Colonic mucosa (tissue), 4 donors: ENCODE measurements around the gene TOR4A. TPM values are rescaled to one million over a fixed set of nuclear protein-coding genes. Genes with fewer than 3 reads are reported as not detected.

Experiments
- DNase-seq: peaks from one replicate; pipeline ENCODE4 v3.0.0-alpha.2; 2020
- H3K27ac ChIP-seq: fragments of 200-600 bp; one replicate; pipeline ENCODE4 v1.8.0; 2021
- H3K27me3 ChIP-seq: fragments of 200-600 bp; one replicate; pipeline ENCODE4 v1.8.0; 2021
- H3K36me3 ChIP-seq: fragments of 200-600 bp; one replicate; pipeline ENCODE4 v1.8.0; 2021
- H3K4me1 ChIP-seq: fragments of 200-600 bp; one replicate; pipeline ENCODE4 v1.8.0; 2021; ENCODE audit warnings: mild to moderate bottlenecking
- H3K4me3 ChIP-seq: fragments of 200-600 bp; one replicate; pipeline ENCODE4 v1.8.0; 2021
- H3K9ac ChIP-seq, 2 donors: one replicate each; pipeline ENCODE4 v1.7.0; 2013; ENCODE audit warnings: control low read depth in 2 of 2, low read depth in 2 of 2, low read length in 2 of 2
- H3K9me3 ChIP-seq: fragments of 200-600 bp; one replicate; pipeline ENCODE4 v1.8.0; 2021
- CTCF ChIP-seq: fragments of 200-600 bp; IDR thresholded peaks from one replicate; pipeline ENCODE4 v1.8.0; 2022; ENCODE audit warnings: antibody characterized with exemption, mild to moderate bottlenecking
- intact Hi-C: fragments of 100-400 bp; cut with DNase I; formaldehyde crosslinking; loops from one replicate; pipeline ENCODE4 v1.14.1; 2022
- total RNA-seq, 2 donors: library from RNA; stranded (reverse); fragmentation: NEBNext Ultra II Directional in 1 of 2; extraction: Animal tissue kit (Norgen Biotek cat#: 25700) in 1 of 2; gene quantifications; one replicate each; pipeline ENCODE4 v1.2.1, GENCODE V29; 2021
- donor health status: healthy.
- donor health status: DM: no; HTN: no; CAD: no.
- donor health status: DM: no; HTN: no; CAD: no.

Gene TOR4A
- total RNA-seq, 2 donors from 2014 or later = 57.1 to 63.9 TPM

GRCh38 chr9:137319011-137319738 is 41.6 kb downstream of the TOR4A start:
- Histone ChIP-seq H3K4me3 (no peak overlapping the region), H3K27ac (no peak overlapping the region), H3K36me3 (no peaks in the 10 kb centered on the region), H3K9me3 (no peaks in the 10 kb centered on the region), H3K4me1 (peaks cover 5% of the 10 kb centered on the region), H3K9ac (no peak overlapping the region), H3K27me3 (peaks cover 6% of the 10 kb centered on the region)
- intact Hi-C loops = no loop called here
- TF ChIP-seq CTCF = no peak
- DNase-seq = no peak

- intact Hi-C loops = no loop called here
- Histone ChIP-seq H3K4me3 (no peak overlapping the region), H3K4me1 (peaks cover 5% of the 10 kb centered on the region), H3K36me3 (no peaks in the 10 kb centered on the region), H3K27ac (no peak overlapping the region), H3K27me3 (peaks cover 6% of the 10 kb centered on the region), H3K9me3 (no peaks in the 10 kb centered on the region), H3K9ac (no peak overlapping the region)
- no peak for TF ChIP-seq CTCF
- no peak for DNase-seq
These were observed 42.4 kb downstream of the TOR4A start for GRCh38 chr9:137319739-137320551.

GRCh38 chr9:137320555-137321384 is 43.2 kb downstream of the TOR4A start:
- no peak overlapping the region for H3K4me3 ChIP-seq

GRCh38 chr9:137321726-137322361 is 44.3 kb downstream of the TOR4A start:
- Histone ChIP-seq H3K27ac (no peak overlapping the region), H3K9me3 (no peaks in the 10 kb centered on the region), H3K9ac (no peak overlapping the region), H3K27me3 (no peaks in the 10 kb centered on the region), H3K4me1 (peaks cover under 1% of the 10 kb centered on the region), H3K36me3 (no peaks in the 10 kb centered on the region), H3K4me3 (no peak overlapping the region)
- no peak for TF ChIP-seq CTCF
- DNase-seq = no peak
- intact Hi-C loops = no loop called here

More at GRCh38 chr9:137320555-137321384, 43.2 kb downstream of the TOR4A start:
- DNase-seq = no peak
- intact Hi-C loops = no loop called here
- Histone ChIP-seq H3K27me3 (peaks cover 6% of the 10 kb centered on the region), H3K4me1 (peaks cover 5% of the 10 kb centered on the region), H3K27ac (no peak overlapping the region), H3K36me3 (no peaks in the 10 kb centered on the region), H3K9ac (no peak overlapping the region), H3K9me3 (no peaks in the 10 kb centered on the region)
- no peak for TF ChIP-seq CTCF
